PFSK-1 (cell line): Measurements from ENCODE around the gene HSPB8.

Experiments used
- FOXP2 ChIP-seq: optimal IDR thresholded peaks from 2 replicates; pipeline ENCODE3; 2011; ENCODE audit warnings: borderline replicate concordance, control low read depth, inconsistent platforms; ENCODE audit not compliant: insufficient read depth; ENCODE audit errors: extremely low read length, extremely low read depth
- POLR2AphosphoS5 ChIP-seq: IDR thresholded peaks from 2 replicates; pipeline ENCODE4 v1.6.1; 2012; ENCODE audit warnings: low read depth, mild to moderate bottlenecking, control low read depth, low read length, moderate library complexity
- SIN3A ChIP-seq: IDR thresholded peaks from 2 replicates; pipeline ENCODE4 v1.6.1; 2012; ENCODE audit warnings: mild to moderate bottlenecking, low read length, moderate library complexity, borderline replicate concordance; ENCODE audit not compliant: insufficient read depth
- TAF1 ChIP-seq: IDR thresholded peaks from 2 replicates; pipeline ENCODE4 v1.6.1; 2012; ENCODE audit warnings: low read length, control low read depth, borderline replicate concordance; ENCODE audit not compliant: insufficient read depth
- TF ChIP-seq, protein P1 (sequence below), 2 experiments: IDR thresholded peaks; 2 replicates each; pipeline versions ENCODE4 v1.6.1 to v1.8.0; 2011 to 2012; ENCODE audit warnings: low read depth in 2 of 2, low read length in 2 of 2, control low read depth in 1 of 2, inconsistent platforms in 1 of 2, mild to moderate bottlenecking in 1 of 2, moderate library complexity in 1 of 2; ENCODE audit not compliant: insufficient read depth in 1 of 2

The HSPB8 gene

DNA sequence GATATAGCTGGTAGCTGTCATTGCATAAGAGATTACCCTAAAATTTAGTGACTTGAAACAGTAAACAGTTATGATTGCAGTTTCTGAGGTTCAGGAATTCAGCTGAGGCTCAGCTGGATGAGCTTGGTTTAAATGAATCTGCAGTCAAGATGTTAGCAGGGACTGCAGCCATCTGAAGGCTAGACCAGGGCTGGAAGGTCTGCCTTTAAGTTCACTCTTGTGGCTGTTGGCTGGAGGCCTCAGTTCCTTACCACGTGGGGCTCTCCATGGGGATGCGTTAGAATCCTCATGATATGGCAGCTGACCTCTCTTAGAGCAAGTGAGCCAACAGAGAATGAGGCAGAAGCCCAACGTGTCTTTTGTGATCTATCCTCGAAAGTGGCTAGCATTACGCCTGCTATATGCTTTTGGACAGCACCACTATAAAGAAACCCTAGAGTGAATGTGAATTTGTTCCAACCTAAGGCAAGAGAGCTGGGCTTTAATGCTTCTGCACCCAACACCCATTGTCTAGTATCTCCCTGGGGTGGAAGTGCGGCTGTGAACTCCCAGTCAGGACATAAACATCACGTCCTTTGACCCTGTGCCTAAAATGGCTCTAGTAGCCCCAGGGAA, 26.0 kb downstream of the HSPB8 start:
- no peak for TF ChIP-seq TAF1
- TF ChIP-seq FOXP2 = no peak
- TF ChIP-seq SIN3A = no peak
- TF ChIP-seq, protein P1, sequence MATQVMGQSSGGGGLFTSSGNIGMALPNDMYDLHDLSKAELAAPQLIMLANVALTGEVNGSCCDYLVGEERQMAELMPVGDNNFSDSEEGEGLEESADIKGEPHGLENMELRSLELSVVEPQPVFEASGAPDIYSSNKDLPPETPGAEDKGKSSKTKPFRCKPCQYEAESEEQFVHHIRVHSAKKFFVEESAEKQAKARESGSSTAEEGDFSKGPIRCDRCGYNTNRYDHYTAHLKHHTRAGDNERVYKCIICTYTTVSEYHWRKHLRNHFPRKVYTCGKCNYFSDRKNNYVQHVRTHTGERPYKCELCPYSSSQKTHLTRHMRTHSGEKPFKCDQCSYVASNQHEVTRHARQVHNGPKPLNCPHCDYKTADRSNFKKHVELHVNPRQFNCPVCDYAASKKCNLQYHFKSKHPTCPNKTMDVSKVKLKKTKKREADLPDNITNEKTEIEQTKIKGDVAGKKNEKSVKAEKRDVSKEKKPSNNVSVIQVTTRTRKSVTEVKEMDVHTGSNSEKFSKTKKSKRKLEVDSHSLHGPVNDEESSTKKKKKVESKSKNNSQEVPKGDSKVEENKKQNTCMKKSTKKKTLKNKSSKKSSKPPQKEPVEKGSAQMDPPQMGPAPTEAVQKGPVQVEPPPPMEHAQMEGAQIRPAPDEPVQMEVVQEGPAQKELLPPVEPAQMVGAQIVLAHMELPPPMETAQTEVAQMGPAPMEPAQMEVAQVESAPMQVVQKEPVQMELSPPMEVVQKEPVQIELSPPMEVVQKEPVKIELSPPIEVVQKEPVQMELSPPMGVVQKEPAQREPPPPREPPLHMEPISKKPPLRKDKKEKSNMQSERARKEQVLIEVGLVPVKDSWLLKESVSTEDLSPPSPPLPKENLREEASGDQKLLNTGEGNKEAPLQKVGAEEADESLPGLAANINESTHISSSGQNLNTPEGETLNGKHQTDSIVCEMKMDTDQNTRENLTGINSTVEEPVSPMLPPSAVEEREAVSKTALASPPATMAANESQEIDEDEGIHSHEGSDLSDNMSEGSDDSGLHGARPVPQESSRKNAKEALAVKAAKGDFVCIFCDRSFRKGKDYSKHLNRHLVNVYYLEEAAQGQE (IDR thresholded peaks at IDR 0.05; ENCODE audit: insufficient read depth in 1 of 2, low read depth in 2 of 2, low read length in 2 of 2) = no peak
- no peak for TF ChIP-seq POLR2AphosphoS5

DNA sequence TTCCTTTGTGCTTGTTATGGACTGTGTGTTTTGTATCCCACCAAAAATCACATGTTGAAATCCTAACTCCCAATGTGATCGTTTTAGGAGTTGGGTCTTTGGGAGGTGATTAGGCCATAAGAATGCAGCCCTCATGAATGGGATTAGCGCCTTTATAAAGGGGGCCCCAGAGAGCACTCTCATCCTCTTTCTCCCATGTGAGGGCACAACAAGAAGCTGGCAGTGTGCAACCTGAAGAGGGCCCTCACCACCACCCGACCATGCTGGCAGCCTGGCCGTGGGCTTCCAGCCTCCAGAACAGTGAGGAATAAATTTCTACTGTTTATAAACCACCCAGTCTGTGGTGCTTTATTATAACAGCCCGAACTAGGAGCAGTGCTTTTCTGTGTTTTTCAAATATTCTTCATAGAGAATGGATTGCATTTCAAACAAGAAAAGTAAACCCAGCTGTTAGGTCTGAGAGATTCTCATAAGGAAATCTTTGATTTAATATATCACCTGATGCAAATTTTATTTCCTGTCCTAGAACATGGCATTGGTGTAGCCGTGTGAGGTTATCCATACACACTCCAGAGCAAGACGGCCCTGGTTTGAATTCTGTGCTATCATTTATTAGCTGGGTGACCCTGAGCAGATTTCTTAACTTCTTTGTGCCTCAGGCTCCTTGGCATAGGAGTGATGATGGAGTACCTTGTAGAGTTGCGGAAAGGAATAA, 27.8 kb downstream of the HSPB8 start:
- TF ChIP-seq, protein P1 (IDR thresholded peaks at IDR 0.05; ENCODE audit: insufficient read depth in 1 of 2, low read depth in 2 of 2, low read length in 2 of 2) = no peak
- no peak for TF ChIP-seq POLR2AphosphoS5
- TF ChIP-seq FOXP2 = no peak
- no peak for TF ChIP-seq SIN3A
- TF ChIP-seq TAF1 = no peak

DNA sequence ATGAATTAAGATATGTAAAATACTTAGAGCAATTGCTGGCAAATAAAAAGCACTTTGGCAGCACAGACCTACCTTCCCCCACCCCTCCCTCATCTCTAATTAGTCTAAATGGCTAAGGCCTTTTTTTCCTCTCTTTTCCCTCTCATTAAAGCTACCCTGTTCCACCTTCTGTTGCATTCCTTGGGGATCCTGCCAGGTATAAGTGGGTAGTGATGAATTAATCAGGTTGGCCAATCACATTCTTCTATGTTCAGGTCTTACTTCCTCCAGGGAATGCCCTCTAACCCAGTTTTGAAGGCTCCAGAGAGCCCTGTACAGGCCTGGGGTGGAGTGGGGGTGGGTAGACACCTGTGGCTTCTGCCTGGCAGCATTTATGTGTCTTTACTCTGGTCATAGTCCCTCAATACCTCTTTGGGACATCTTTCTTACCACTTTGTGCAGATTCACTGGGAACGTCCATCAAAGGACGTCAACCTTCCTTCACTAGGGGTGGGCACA, 28.4 kb downstream of the HSPB8 start:
- TF ChIP-seq POLR2AphosphoS5 = no peak
- TF ChIP-seq FOXP2 = no peak
- TF ChIP-seq TAF1 = no peak

DNA sequence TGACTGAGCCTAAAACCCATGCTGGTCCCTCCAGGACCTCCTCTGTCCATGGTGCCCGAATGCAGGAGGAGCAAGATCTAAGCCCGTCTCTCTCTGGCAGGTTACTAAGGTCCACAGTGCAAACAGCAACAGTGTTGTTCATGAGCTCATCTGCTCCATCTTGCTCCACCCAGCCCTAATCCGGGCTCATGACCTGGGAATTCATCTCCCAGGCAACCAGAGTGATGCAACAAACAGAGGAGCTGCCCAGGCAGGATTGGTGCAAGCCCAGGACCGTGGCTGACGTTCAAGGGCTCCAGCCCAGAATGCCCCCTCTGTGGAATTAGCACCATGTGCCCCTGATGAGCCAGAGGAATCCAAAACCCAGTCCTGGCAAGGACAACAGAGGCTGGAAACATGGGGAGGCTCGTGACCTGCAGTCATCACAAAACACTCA, 29.9 kb downstream of the HSPB8 start:
- TF ChIP-seq, protein P1 (IDR thresholded peaks at IDR 0.05; ENCODE audit: insufficient read depth in 1 of 2, low read depth in 2 of 2, low read length in 2 of 2) = peak in 1 of 2 experiments; percentile 64; a peak in 1 of 4 replicates
- no peak for TF ChIP-seq FOXP2

DNA sequence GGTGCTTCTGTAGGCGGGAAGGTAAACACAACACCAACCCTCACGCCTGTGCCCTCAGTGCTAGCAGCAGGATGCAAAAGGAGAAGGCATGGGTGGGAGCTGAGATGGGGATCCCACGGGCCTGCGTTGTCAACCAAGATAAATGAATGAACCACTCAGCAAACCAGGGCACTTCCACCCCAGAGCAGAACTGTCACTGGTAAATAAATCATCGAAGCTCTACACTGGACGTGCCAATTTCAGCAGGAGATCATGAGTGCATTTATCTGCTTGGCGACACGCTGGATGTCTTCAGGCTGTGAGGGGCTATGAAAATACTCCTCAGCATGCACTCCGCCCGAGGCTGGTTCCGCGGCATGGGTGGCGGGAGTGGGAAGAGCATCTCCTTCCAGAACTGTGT, 33.2 kb downstream of the HSPB8 start:
- TF ChIP-seq TAF1 (no peak), POLR2AphosphoS5 (no peak), SIN3A (no peak), FOXP2 (no peak)
- TF ChIP-seq, protein P1 (IDR thresholded peaks at IDR 0.05; ENCODE audit: insufficient read depth in 1 of 2, low read depth in 2 of 2, low read length in 2 of 2) = no peak
